Gastroesophageal sphincter (tissue), 3 donors: ENCODE data around the gene CCNI.

Experiments
- EP300 ChIP-seq: sonication (generic); formaldehyde crosslinking; IDR thresholded peaks from one replicate; pipeline ENCODE4 v1.6.1; 2017; ENCODE audit warnings: antibody characterized with exemption, mild to moderate bottlenecking
- POLR2A ChIP-seq, 2 donors: fragments of 450-650 bp; IDR thresholded peaks; one replicate each; pipeline ENCODE4 v1.6.1; 2017; ENCODE audit warnings: antibody characterized with exemption in 2 of 2, mild to moderate bottlenecking in 2 of 2, moderate library complexity in 1 of 2
- POLR2AphosphoS5 ChIP-seq: sonication (generic); formaldehyde crosslinking; IDR thresholded peaks from one replicate; pipeline ENCODE4 v1.6.1; 2017; ENCODE audit warnings: antibody characterized with exemption
- TF ChIP-seq, protein P1 (sequence below), 4 experiments: fragments of 200-600 bp in 2 of 4; fragments of 450-650 bp in 2 of 4; sonication (generic) in 1 of 4; IDR thresholded peaks; one replicate each; pipeline ENCODE4 v1.5.1; 2017 to 2019; ENCODE audit warnings: antibody characterized with exemption in 4 of 4, mild to moderate bottlenecking in 2 of 4, moderate library complexity in 2 of 4

DNA sequence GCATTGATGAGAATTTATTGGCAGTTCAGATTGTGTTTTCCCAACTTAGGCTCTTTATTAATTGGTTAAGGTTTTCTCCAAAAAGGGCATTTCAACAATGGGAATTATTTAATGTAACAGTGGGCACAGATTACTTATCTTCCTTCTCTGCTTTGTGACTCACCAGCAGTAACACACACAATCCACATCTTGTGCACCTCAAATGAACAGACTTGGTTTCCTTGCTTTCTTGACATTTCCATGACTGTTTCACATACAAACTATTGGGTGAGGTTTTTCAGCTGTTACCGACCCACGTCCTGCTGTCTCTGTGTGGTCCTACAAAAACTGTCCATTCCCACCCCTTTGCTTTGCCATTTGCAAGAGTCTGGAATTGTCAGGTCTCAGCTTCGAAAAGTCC, 38.1 kb downstream of the CCNI start:
- TF ChIP-seq, protein P1, sequence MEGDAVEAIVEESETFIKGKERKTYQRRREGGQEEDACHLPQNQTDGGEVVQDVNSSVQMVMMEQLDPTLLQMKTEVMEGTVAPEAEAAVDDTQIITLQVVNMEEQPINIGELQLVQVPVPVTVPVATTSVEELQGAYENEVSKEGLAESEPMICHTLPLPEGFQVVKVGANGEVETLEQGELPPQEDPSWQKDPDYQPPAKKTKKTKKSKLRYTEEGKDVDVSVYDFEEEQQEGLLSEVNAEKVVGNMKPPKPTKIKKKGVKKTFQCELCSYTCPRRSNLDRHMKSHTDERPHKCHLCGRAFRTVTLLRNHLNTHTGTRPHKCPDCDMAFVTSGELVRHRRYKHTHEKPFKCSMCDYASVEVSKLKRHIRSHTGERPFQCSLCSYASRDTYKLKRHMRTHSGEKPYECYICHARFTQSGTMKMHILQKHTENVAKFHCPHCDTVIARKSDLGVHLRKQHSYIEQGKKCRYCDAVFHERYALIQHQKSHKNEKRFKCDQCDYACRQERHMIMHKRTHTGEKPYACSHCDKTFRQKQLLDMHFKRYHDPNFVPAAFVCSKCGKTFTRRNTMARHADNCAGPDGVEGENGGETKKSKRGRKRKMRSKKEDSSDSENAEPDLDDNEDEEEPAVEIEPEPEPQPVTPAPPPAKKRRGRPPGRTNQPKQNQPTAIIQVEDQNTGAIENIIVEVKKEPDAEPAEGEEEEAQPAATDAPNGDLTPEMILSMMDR (IDR thresholded peaks at IDR 0.05): no peak
- TF ChIP-seq EP300: no peak
- TF ChIP-seq POLR2A (IDR thresholded peaks at IDR 0.05): no peak
- no peak for TF ChIP-seq POLR2AphosphoS5
